Mesenchymal stem cell (in vitro differentiated cells and primary cell): ENCODE data around the gene FHOD1.
A peak's percentile ranks its signal among the peaks of the same experiment; 100 is the strongest.

Experiments
- DNase-seq: peaks from one replicate; pipeline ENCODE4 v3.0.0-alpha.2; 2013
- H2AFZ ChIP-seq: one replicate; pipeline ENCODE4 v1.6.1; 2013; ENCODE audit warnings: low read depth, mild to moderate bottlenecking, control low read depth, inconsistent platforms, low read length, moderate library complexity
- H2AK5ac ChIP-seq: 2 replicates; pipeline ENCODE4 v1.6.1; 2013; ENCODE audit warnings: low read length, moderate library complexity, mild to moderate bottlenecking, inconsistent platforms; ENCODE audit not compliant: severe bottlenecking
- H2BK120ac ChIP-seq: one replicate; pipeline ENCODE4 v1.6.1; 2013; ENCODE audit warnings: low read depth, mild to moderate bottlenecking, inconsistent platforms, low read length, moderate library complexity
- H2BK12ac ChIP-seq, 2 experiments: one replicate each; pipeline ENCODE4 v1.6.1; 2013; ENCODE audit warnings: inconsistent platforms in 2 of 2, low read length in 2 of 2, mild to moderate bottlenecking in 2 of 2, moderate library complexity in 2 of 2, control low read depth in 1 of 2
- H2BK15ac ChIP-seq: one replicate; pipeline ENCODE4 v1.6.1; 2013; ENCODE audit warnings: mild to moderate bottlenecking, low read depth, inconsistent platforms; ENCODE audit not compliant: poor library complexity, severe bottlenecking
- H2BK5ac ChIP-seq: 2 replicates; pipeline ENCODE4 v1.6.1; 2013; ENCODE audit warnings: low read depth, mild to moderate bottlenecking, low read length, control low read depth, inconsistent platforms; ENCODE audit not compliant: poor library complexity, severe bottlenecking
- H3K14ac ChIP-seq, 2 experiments: one replicate each; pipeline ENCODE4 v1.6.1; 2013; ENCODE audit warnings: inconsistent platforms in 2 of 2, low read length in 2 of 2, control low read depth in 1 of 2, mild to moderate bottlenecking in 1 of 2, moderate library complexity in 1 of 2
- H3K18ac ChIP-seq, 2 experiments: one replicate each; pipeline ENCODE4 v1.6.1; 2013; ENCODE audit warnings: inconsistent platforms in 2 of 2, low read length in 2 of 2, control low read depth in 1 of 2, low read depth in 1 of 2, mild to moderate bottlenecking in 1 of 2
- H3K23ac ChIP-seq, 2 experiments: one replicate each; pipeline ENCODE4 v1.6.1; 2013; ENCODE audit warnings: inconsistent platforms in 2 of 2, low read length in 2 of 2, mild to moderate bottlenecking in 2 of 2, moderate library complexity in 2 of 2, control low read depth in 1 of 2
- H3K27ac ChIP-seq: 2 replicates; pipeline ENCODE4 v1.5.1; 2013; ENCODE audit warnings: mild to moderate bottlenecking, moderate library complexity, low read length, control low read depth, inconsistent platforms; ENCODE audit not compliant: poor library complexity, severe bottlenecking
- H3K27me3 ChIP-seq, 2 experiments: 2 replicates each; pipeline versions ENCODE4 v1.6.1 to v1.7.0; 2013; ENCODE audit warnings: low read length in 2 of 2, mild to moderate bottlenecking in 2 of 2, moderate library complexity in 2 of 2, control low read depth in 1 of 2, inconsistent platforms in 1 of 2; ENCODE audit not compliant: control insufficient read depth in 1 of 2, insufficient read depth in 1 of 2
- H3K36me3 ChIP-seq, 2 experiments: 2 replicates each; pipeline versions ENCODE4 v1.6.1 to v1.7.0; 2013; ENCODE audit warnings: low read length in 2 of 2, control low read depth in 1 of 2, inconsistent platforms in 1 of 2, low read depth in 1 of 2, mild to moderate bottlenecking in 1 of 2; ENCODE audit not compliant: insufficient read depth in 2 of 2, control insufficient read depth in 1 of 2
- H3K4ac ChIP-seq, 2 experiments: one replicate each; pipeline ENCODE4 v1.6.1; 2013; ENCODE audit warnings: inconsistent platforms in 2 of 2, low read length in 2 of 2, mild to moderate bottlenecking in 2 of 2, moderate library complexity in 2 of 2, control low read depth in 1 of 2, low read depth in 1 of 2
- H3K4me1 ChIP-seq: 2 replicates; pipeline ENCODE4 v1.6.1; 2013; ENCODE audit warnings: low read depth, low read length, control low read depth; ENCODE audit not compliant: control insufficient read depth, insufficient read depth
- H3K4me2 ChIP-seq: 2 replicates; pipeline ENCODE4 v1.6.1; 2013; ENCODE audit warnings: low read length, mild to moderate bottlenecking, inconsistent platforms; ENCODE audit not compliant: poor library complexity, severe bottlenecking
- H3K4me3 ChIP-seq, 2 experiments: 2 replicates each; pipeline versions ENCODE4 v1.5.1 to v1.7.0; 2013; ENCODE audit warnings: low read length in 2 of 2, mild to moderate bottlenecking in 2 of 2, control low read depth in 1 of 2, low read depth in 1 of 2; ENCODE audit not compliant: insufficient read depth in 1 of 2
- H3K79me1 ChIP-seq: replicated peaks from 2 replicates; pipeline ENCODE4 v1.6.1; 2013; ENCODE audit warnings: mild to moderate bottlenecking, control low read depth, low read length, inconsistent platforms; ENCODE audit not compliant: poor library complexity, severe bottlenecking
- H3K9ac ChIP-seq: 2 replicates; pipeline ENCODE4 v1.7.0; 2013; ENCODE audit warnings: mild to moderate bottlenecking, low read length, moderate library complexity
- H3K9me3 ChIP-seq: 2 replicates; pipeline ENCODE4 v1.7.0; 2013; ENCODE audit warnings: mild to moderate bottlenecking, low read length; ENCODE audit not compliant: control insufficient read depth
- H4K8ac ChIP-seq: one replicate; pipeline ENCODE4 v1.6.1; 2013; ENCODE audit warnings: inconsistent platforms, mild to moderate bottlenecking, low read length, moderate library complexity
- H4K91ac ChIP-seq: one replicate; pipeline ENCODE4 v1.6.1; 2013; ENCODE audit warnings: mild to moderate bottlenecking, low read length, inconsistent platforms
- WGBS: methylation state at CpG from one replicate; pipeline ENCODE4 v1.1.7; 2013; ENCODE audit warnings: mixed read lengths; 5-methylcytosine and 5-hydroxymethylcytosine counted together

The FHOD1 gene

DNA sequence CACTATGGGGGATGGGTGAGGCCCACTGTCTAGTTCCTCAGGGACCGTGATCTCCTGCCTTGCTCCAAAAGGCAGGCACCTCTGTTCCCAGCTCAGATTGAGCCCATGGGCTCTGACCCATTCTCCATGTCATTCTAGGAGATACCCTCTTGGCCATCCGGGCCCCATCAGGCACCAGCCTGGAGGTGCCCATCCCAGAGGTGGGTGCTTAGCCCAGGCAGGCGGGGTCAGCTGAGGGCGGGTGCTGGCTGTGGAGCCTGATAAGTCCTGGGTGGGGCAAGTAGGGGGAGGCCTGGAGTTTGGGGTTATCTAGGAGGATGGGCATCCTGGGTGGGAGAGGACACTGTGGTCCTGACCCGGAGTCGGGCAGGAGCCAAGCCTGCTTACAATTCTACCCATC, 53.0 kb downstream of the FHOD1 start:
- Histone ChIP-seq H4K91ac (no peak overlapping the region), H2BK15ac (no peak overlapping the region), H3K4me3 (peak overlapping the region in 1 of 2 experiments; percentile 99), H3K14ac (no peak overlapping the region), H2BK5ac (no peak overlapping the region), H3K4me1 (peaks cover 36% of the 10 kb centered on the region), H3K4ac (no peak overlapping the region), H2BK12ac (no peak overlapping the region), H3K79me1 (peaks cover 30% of the 10 kb centered on the region), H3K9me3 (no peaks in the 10 kb centered on the region), H3K4me2 (no peak overlapping the region), H3K9ac (peak overlapping the region; percentile 98), H3K18ac (no peak overlapping the region), H3K36me3 (peaks cover 56 to 59% of the 10 kb centered on the region in 2 experiments), H3K27ac (no peak overlapping the region), H2AK5ac (no peak overlapping the region), H4K8ac (no peak overlapping the region), H2BK120ac (no peak overlapping the region), H3K27me3 (no peaks in the 10 kb centered on the region), H2AFZ (no peak overlapping the region), H3K23ac (no peak overlapping the region)
- 100% methylated on average over 4 of the region's 6 CpGs for WGBS
- DNase-seq: no peak

DNA sequence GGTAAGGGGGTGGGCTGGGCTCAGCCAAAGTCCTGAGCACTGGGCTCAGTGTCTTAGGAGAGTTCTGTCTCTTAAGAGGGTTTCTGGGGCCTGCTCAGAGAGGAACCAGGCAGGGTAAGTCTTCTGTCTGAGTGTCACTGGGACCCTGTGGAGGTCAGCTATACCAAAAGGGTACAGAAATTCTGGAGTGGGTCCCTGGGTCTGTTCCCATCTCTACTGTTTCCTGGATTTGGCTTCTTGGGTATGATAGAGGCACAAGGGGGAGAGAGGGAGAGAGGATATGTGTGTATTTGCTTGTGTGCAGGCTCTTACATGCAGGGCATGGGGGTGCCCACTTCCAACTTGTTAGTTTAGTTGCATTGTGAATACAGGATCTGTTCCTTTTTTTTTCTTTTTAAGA, 53.7 kb downstream of the FHOD1 start:
- no peak overlapping the region for H4K8ac ChIP-seq
- H2BK5ac ChIP-seq: no peak overlapping the region
- H3K4me1 ChIP-seq: peaks cover 33% of the 10 kb centered on the region
- no peak overlapping the region for H3K4ac ChIP-seq
- H3K23ac ChIP-seq: no peak overlapping the region
- no peak overlapping the region for H4K91ac ChIP-seq
- H3K36me3 ChIP-seq: peaks cover 54% of the 10 kb centered on the region in 2 experiments
- H3K9me3 ChIP-seq: no peaks in the 10 kb centered on the region
- no peak overlapping the region for H2BK15ac ChIP-seq
- H2BK120ac ChIP-seq: no peak overlapping the region
- peak overlapping the region in 1 of 2 experiments; percentile 22 for H2BK12ac ChIP-seq
- peaks cover 28% of the 10 kb centered on the region for H3K79me1 ChIP-seq
- no peak for DNase-seq
- no peak overlapping the region for H3K18ac ChIP-seq
- H3K9ac ChIP-seq: peak overlapping the region; percentile 98
- no peak overlapping the region for H2AK5ac ChIP-seq
- no peaks in the 10 kb centered on the region for H3K27me3 ChIP-seq
- H3K4me2 ChIP-seq: peak overlapping the region; percentile 25
- no peak overlapping the region for H2AFZ ChIP-seq
- H3K14ac ChIP-seq: no peak overlapping the region
- peak overlapping the region in 1 of 2 experiments; percentile 99 for H3K4me3 ChIP-seq
- H3K27ac ChIP-seq: no peak overlapping the region

DNA sequence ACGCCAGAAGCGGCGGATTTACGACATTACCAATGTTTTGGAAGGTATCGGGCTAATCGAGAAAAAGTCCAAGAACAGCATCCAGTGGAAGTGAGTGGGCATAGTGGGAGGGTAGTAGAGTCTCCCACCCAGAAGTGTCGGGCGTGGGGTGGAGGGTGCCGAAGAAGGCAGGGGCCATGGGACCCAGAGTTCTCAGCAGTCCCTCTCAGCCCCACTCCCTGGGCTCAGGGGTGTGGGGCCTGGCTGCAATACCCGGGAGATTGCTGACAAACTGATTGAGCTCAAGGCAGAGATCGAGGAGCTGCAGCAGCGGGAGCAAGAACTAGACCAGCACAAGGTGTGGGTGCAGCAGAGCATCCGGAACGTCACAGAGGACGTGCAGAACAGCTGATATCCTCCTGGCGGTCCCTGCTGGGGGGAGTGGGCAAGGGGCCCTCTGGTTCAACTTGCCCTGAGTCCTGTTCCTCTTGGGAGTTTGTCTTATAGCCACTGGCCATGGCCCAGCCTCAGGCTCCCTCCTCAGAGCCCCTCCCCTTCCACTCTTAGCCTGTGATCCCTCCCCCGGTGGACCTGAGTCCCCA, 54.4 kb downstream of the FHOD1 start:
- H3K4me2 ChIP-seq: peak overlapping the region; percentile 81
- peak overlapping the region; percentile 30 to 62 for H3K4ac ChIP-seq
- H2AK5ac ChIP-seq: no peak overlapping the region
- 42% methylated on average over 17 of the region's 17 CpGs for WGBS
- no peak overlapping the region for H3K27ac ChIP-seq
- H2BK15ac ChIP-seq: no peak overlapping the region
- H2AFZ ChIP-seq: no peak overlapping the region
- no peak overlapping the region for H2BK12ac ChIP-seq
- no peak overlapping the region for H2BK5ac ChIP-seq
- peak overlapping the region; percentile 97 to 99 for H3K4me3 ChIP-seq
- peak overlapping the region in 1 of 2 experiments; percentile 63 for H3K14ac ChIP-seq
- no peaks in the 10 kb centered on the region for H3K27me3 ChIP-seq
- peak overlapping the region; percentile 98 for H3K9ac ChIP-seq
- no peak overlapping the region for H2BK120ac ChIP-seq
- H3K79me1 ChIP-seq: peaks cover 27% of the 10 kb centered on the region
- no peak for DNase-seq
- H4K8ac ChIP-seq: peak overlapping the region; percentile 97
- H3K36me3 ChIP-seq: peaks cover 47% of the 10 kb centered on the region in 2 experiments
- no peak overlapping the region for H3K23ac ChIP-seq
- no peak overlapping the region for H4K91ac ChIP-seq
- H3K18ac ChIP-seq: peak overlapping the region in 1 of 2 experiments; percentile 61
- no peaks in the 10 kb centered on the region for H3K9me3 ChIP-seq
- H3K4me1 ChIP-seq: peaks cover 29% of the 10 kb centered on the region

- Histone ChIP-seq H3K79me1 (peaks cover 24% of the 10 kb centered on the region), H3K4ac (peak within 1 kb of the TSS; percentile 62 to 88), H4K91ac (peak within 1 kb of the TSS; percentile 1), H3K18ac (peak within 1 kb of the TSS; percentile 89 to 95), H2BK15ac (no peak within 1 kb of the TSS), H3K36me3 (peaks cover 40% of the 10 kb centered on the region in 2 experiments), H2AK5ac (no peak within 1 kb of the TSS), H4K8ac (peak within 1 kb of the TSS; percentile 97), H3K14ac (peak within 1 kb of the TSS in 1 of 2 experiments; percentile 89), H3K4me2 (peak within 1 kb of the TSS; percentile 81), H3K9me3 (no peaks in the 10 kb centered on the region), H3K4me3 (peak within 1 kb of the TSS; percentile 97 to 99), H3K27me3 (no peaks in the 10 kb centered on the region), H2BK120ac (no peak within 1 kb of the TSS), H3K23ac (no peak within 1 kb of the TSS), H3K9ac (peak within 1 kb of the TSS; percentile 98), H2AFZ (peak within 1 kb of the TSS; percentile 81), H3K27ac (no peak within 1 kb of the TSS), H2BK12ac (no peak within 1 kb of the TSS), H3K4me1 (peaks cover 26% of the 10 kb centered on the region), H2BK5ac (no peak within 1 kb of the TSS)
- peak; percentile 93 for DNase-seq
- under 1% methylated on average over 54 of the region's 54 CpGs for WGBS
These were observed 55.1 kb downstream of the FHOD1 start, which contains the start of gene E2F4 for GRCh38 chr16:67191995-67192681. TSS of gene E2F4 (plus strand) at chr16:67192155. CDS start at chr16:67192228, 73 bp downstream.
